SK-N-MC (cell line): ENCODE results near the gene ACTL8.

Experiments
- EZH2 ChIP-seq: fragments of 200-600 bp; sonication (generic); IDR thresholded peaks from one replicate; pipeline ENCODE4 v1.6.1; 2017; ENCODE audit warnings: antibody characterized with exemption
- POLR2AphosphoS5 ChIP-seq: IDR thresholded peaks from 2 replicates; pipeline ENCODE4 v1.6.1; 2012; ENCODE audit warnings: mild to moderate bottlenecking, low read depth, low read length, borderline replicate concordance

DNA sequence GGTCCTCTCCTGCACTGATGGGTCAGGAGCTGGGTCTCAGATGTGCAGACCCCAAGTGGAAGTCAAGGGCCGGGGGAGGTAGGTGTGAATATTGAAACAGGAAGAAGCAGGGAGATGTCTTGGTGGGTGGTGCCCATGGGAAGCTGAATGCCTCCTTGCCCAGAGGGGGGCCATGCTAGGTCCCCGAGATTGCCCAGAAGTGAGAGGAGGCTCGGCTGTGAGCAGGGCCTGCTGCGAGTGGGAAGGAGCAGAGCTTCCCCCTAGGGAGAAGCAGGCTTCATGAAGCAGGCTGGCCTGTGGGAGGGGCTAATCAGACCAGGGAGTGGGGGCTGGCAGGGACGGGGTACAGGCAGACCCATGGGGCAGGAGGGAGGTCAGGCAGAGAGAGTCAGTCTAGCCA lies 87.6 kb downstream of the ACTL8 start:
- TF ChIP-seq POLR2AphosphoS5, result no peak
- no peak for TF ChIP-seq EZH2
